H1 (cell line): ENCODE measurements around the gene SEPTIN7. TPM values are rescaled to one million over a fixed set of nuclear protein-coding genes. Genes with fewer than 3 reads are reported as not detected.

Experiments
- CTCF ChIA-PET: fragments of 300-600 bp; sonication (Branson Sonifier 250); formaldehyde crosslinking; loops from one replicate; lab custom pipeline; 2021; ENCODE audit not compliant: partially characterized antibody; lab: Charles Lee
- POLR2A ChIA-PET: fragments of 300-600 bp; sonication (Branson Sonifier 250); formaldehyde crosslinking; loops from one replicate; lab custom pipeline; 2021; ENCODE audit warnings: inconsistent platforms; ENCODE audit not compliant: partially characterized antibody; lab: Charles Lee
- DNase-seq, 2 experiments: peaks; one replicate each; pipeline versions ENCODE4 v3.0.0 to v3.0.0-alpha.2; 2010 to 2022; ENCODE audit warnings: low spot score in 2 of 2, low read depth in 1 of 2, mixed read lengths in 1 of 2
- FAIRE-seq: peaks from 2 replicates; lab custom pipeline; 2011; peaks lifted over from hg19 to GRCh38; lab: Jason Lieb, UNC
- H2AFZ ChIP-seq: 2 replicates; pipeline ENCODE4 v1.8.1; 2012; ENCODE audit warnings: low read length, inconsistent platforms
- H2AK5ac ChIP-seq: 2 replicates; pipeline ENCODE4 v1.6.1; 2013; ENCODE audit warnings: low read depth, low read length
- H2BK120ac ChIP-seq: replicated peaks from 2 replicates; pipeline ENCODE3; 2013; ENCODE audit warnings: low read depth, low read length, inconsistent platforms
- H2BK12ac ChIP-seq: 2 replicates; pipeline ENCODE4 v1.6.1; 2013; ENCODE audit warnings: low read depth, low read length
- H2BK15ac ChIP-seq: 2 replicates; pipeline ENCODE4 v1.6.1; 2013; ENCODE audit warnings: low read length
- H2BK20ac ChIP-seq: 2 replicates; pipeline ENCODE4 v1.6.1; 2013; ENCODE audit warnings: low read length
- H2BK5ac ChIP-seq: 2 replicates; pipeline ENCODE4 v1.6.1; 2013; ENCODE audit warnings: low read depth, low read length
- H3K14ac ChIP-seq: 2 replicates; pipeline ENCODE4 v1.6.1; 2013; ENCODE audit warnings: inconsistent platforms; ENCODE audit not compliant: insufficient read length
- H3K18ac ChIP-seq: 2 replicates; pipeline ENCODE4 v1.6.1; 2013; ENCODE audit warnings: low read length; ENCODE audit errors: extremely low read depth
- H3K23ac ChIP-seq: 2 replicates; pipeline ENCODE4 v1.6.1; 2013; ENCODE audit warnings: inconsistent platforms; ENCODE audit not compliant: insufficient read length
- H3K23me2 ChIP-seq: 2 replicates; pipeline ENCODE4 v1.6.1; 2013; ENCODE audit warnings: low read depth, low read length
- H3K27ac ChIP-seq: 2 replicates; pipeline ENCODE4 v1.6.1; 2011; ENCODE audit warnings: low read depth, low read length, inconsistent platforms
- H3K27me3 ChIP-seq, 4 experiments: replicated peaks in 1 of 4; 1 replicate in 1 of 4; 2 replicates in 3 of 4; pipeline versions ENCODE4 v1.6.1 to v1.8.1; 2011 to 2013; ENCODE audit warnings: low read length in 3 of 4, mild to moderate bottlenecking in 3 of 4, inconsistent platforms in 2 of 4, mixed read lengths in 2 of 4, moderate library complexity in 1 of 4; ENCODE audit not compliant: control insufficient read depth in 3 of 4, insufficient read depth in 3 of 4; ENCODE audit errors: extremely low read depth in 1 of 4
- H3K36me3 ChIP-seq, 4 experiments: 2 replicates each; pipeline versions ENCODE4 v1.6.1 to v1.8.1; 2011 to 2013; ENCODE audit warnings: mild to moderate bottlenecking in 4 of 4, low read length in 3 of 4, moderate library complexity in 2 of 4, control low read depth in 1 of 4, inconsistent platforms in 1 of 4; ENCODE audit not compliant: insufficient read depth in 4 of 4, control insufficient read depth in 2 of 4
- H3K4ac ChIP-seq: replicated peaks from 2 replicates; pipeline ENCODE3; 2013; ENCODE audit warnings: low read length, low read depth, mixed read lengths, inconsistent platforms; ENCODE audit not compliant: insufficient read length
- H3K4me1 ChIP-seq, 4 experiments: replicated peaks in 1 of 4; 1 replicate in 1 of 4; 2 replicates in 3 of 4; pipeline versions ENCODE4 v1.6.1 to v1.8.1; 2011 to 2013; ENCODE audit warnings: low read length in 3 of 4, inconsistent platforms in 2 of 4, mixed read lengths in 1 of 4; ENCODE audit not compliant: insufficient read depth in 4 of 4, control insufficient read depth in 3 of 4
- H3K4me2 ChIP-seq, 2 experiments: 2 replicates each; pipeline versions ENCODE4 v1.6.1 to v1.8.1; 2011 to 2013; ENCODE audit warnings: low read depth in 2 of 2, low read length in 2 of 2, control low read depth in 1 of 2, inconsistent platforms in 1 of 2, mild to moderate bottlenecking in 1 of 2; ENCODE audit not compliant: insufficient read depth in 1 of 2
- H3K4me3 ChIP-seq, 4 experiments: fragments of 200-600, 300-600 bp in 1 of 4; sonication (generic), shearing (Covaris generic), sonication (Bioruptor Twin) in 1 of 4; 2 replicates each; pipeline versions ENCODE4 v1.5.1 to v1.8.1; 2011 to 2016; ENCODE audit warnings: low read length in 4 of 4, low read depth in 3 of 4, control low read depth in 2 of 4, inconsistent platforms in 2 of 4, mild to moderate bottlenecking in 2 of 4, mixed read lengths in 1 of 4, moderate library complexity in 1 of 4; ENCODE audit not compliant: insufficient read depth in 2 of 4; ENCODE audit errors: extremely low read depth in 1 of 4
- H3K56ac ChIP-seq: replicated peaks from 2 replicates; pipeline ENCODE3; 2013; ENCODE audit warnings: low read depth, mild to moderate bottlenecking, mixed read lengths, low read length, inconsistent platforms; ENCODE audit not compliant: insufficient read length
- H3K79me1 ChIP-seq: 2 replicates; pipeline ENCODE4 v1.6.1; 2013; ENCODE audit warnings: low read depth, low read length, control low read depth
- H3K79me2 ChIP-seq, 2 experiments: 2 replicates each; pipeline versions ENCODE4 v1.6.1 to v1.8.1; 2012 to 2013; ENCODE audit warnings: low read length in 2 of 2, mild to moderate bottlenecking in 2 of 2, inconsistent platforms in 1 of 2; ENCODE audit not compliant: insufficient read depth in 2 of 2, control insufficient read depth in 1 of 2
- H3K9ac ChIP-seq, 4 experiments: replicated peaks in 1 of 4; 1 replicate in 1 of 4; 2 replicates in 3 of 4; pipeline versions ENCODE4 v1.6.1 to v1.8.1; 2011 to 2013; ENCODE audit warnings: low read depth in 3 of 4, low read length in 3 of 4, control low read depth in 2 of 4, mild to moderate bottlenecking in 2 of 4, moderate library complexity in 2 of 4, inconsistent platforms in 1 of 4; ENCODE audit errors: extremely low read depth in 1 of 4
- H3K9me3 ChIP-seq, 2 experiments: 2 replicates each; pipeline versions ENCODE4 v1.6.1 to v1.8.1; 2012 to 2013; ENCODE audit warnings: mild to moderate bottlenecking in 2 of 2, moderate library complexity in 2 of 2, control low read depth in 1 of 2, inconsistent platforms in 1 of 2, low read depth in 1 of 2, low read length in 1 of 2, mixed read lengths in 1 of 2; ENCODE audit not compliant: insufficient read depth in 2 of 2
- H4K20me1 ChIP-seq, 2 experiments: replicated peaks in 1 of 2; 2 replicates each; pipeline versions ENCODE3 to v1.8.1; 2011 to 2013; ENCODE audit warnings: inconsistent platforms in 2 of 2, low read length in 2 of 2, mild to moderate bottlenecking in 1 of 2; ENCODE audit not compliant: insufficient read depth in 2 of 2, control insufficient read depth in 1 of 2
- H4K5ac ChIP-seq: 2 replicates; pipeline ENCODE4 v1.6.1; 2013; ENCODE audit warnings: low read length, low read depth, mixed read lengths, inconsistent platforms; ENCODE audit not compliant: insufficient read length
- H4K8ac ChIP-seq: 2 replicates; pipeline ENCODE4 v1.8.0; 2013; ENCODE audit warnings: mild to moderate bottlenecking, moderate library complexity, low read length, inconsistent platforms; ENCODE audit not compliant: insufficient read depth; ENCODE audit errors: extremely low read depth
- H4K91ac ChIP-seq: replicated peaks from 2 replicates; pipeline ENCODE3; 2013; ENCODE audit warnings: low read length, mixed read lengths, inconsistent platforms; ENCODE audit not compliant: insufficient read length
- CEBPB ChIP-seq: IDR thresholded peaks from 2 replicates; pipeline ENCODE4 v1.6.1; 2012; ENCODE audit warnings: low read depth, low read length
- NRF1 ChIP-seq: IDR thresholded peaks from 2 replicates; pipeline ENCODE4 v1.6.1; 2011; ENCODE audit warnings: mild to moderate bottlenecking, low read depth, low read length, improper control_type of control experiment
- SP1 ChIP-seq: IDR thresholded peaks from 2 replicates; pipeline ENCODE4 v1.6.1; 2011; ENCODE audit warnings: low read depth, low read length
- SP2 ChIP-seq: IDR thresholded peaks from 2 replicates; pipeline ENCODE4 v1.6.1; 2012; ENCODE audit warnings: mild to moderate bottlenecking, low read length, inconsistent platforms
- WGBS, 2 experiments: shearing (Covaris generic) in 1 of 2; methylation state at CpG; one replicate each; pipeline versions ENCODE4 v1.1.6 to v1.1.7; 2013 to 2015; ENCODE audit warnings: low lambda C conversion rate in 2 of 2, mixed read lengths in 2 of 2, inconsistent platforms in 1 of 2, low coverage in 1 of 2, missing lambda C conversion rate in 1 of 2; ENCODE audit not compliant: insufficient replicate concordance in 2 of 2, insufficient coverage in 1 of 2, insufficient read length in 1 of 2; ENCODE audit errors: extremely low coverage in 1 of 2, missing lambda C conversion rate in 1 of 2; 5-methylcytosine and 5-hydroxymethylcytosine counted together
- polyA plus RNA-seq, 7 experiments: library from polyadenylated mRNA; depleted of rRNA in 3 of 7; stranded (reverse) in 5 of 7; unstranded in 2 of 7; fragments of >200 nt in 5 of 7; fragments of 200-250 nt in 2 of 7; gene quantifications; 1 replicate in 5 of 7; 2 replicates in 1 of 7; 4 replicates in 1 of 7; pipeline versions ENCODE4 v1.2.1 to v1.2.3, GENCODE V29; 2011 to 2013; ENCODE audit warnings: missing spikeins in 2 of 7, mixed read lengths in 2 of 7
- total RNA-seq: library from RNA; stranded (reverse); fragmentation: NEBNext Ultra II Directional; extraction: Animal tissue kit (Norgen Biotek cat#: 25700); gene quantifications from 2 replicates; pipeline ENCODE4 v1.2.1, GENCODE V29; 2021

The SEPTIN7 gene
- total and polyA plus RNA-seq, 2 of the 8 experiments (the other 6 are each of a cell fraction or from before 2014, with no cell fraction given), result 85.3 to 183 TPM

DNA sequence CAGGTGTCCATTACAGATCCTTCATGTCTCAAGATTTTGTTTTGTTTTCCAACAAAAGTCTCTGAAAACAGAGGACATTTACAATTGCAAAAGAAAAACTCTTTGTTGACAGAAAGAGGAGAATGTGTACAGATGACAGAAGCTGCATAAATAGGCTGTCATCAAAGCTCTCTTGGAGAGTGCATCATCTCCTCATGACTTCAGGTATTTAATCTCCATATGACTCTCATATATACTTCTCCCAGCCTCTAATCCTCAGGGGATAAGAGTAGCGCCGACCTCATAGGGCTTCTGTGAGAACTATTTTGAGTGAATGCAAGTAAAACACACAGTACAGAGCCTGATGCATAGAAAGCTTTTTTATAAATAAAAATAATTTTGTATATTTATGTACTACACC lies 48.1 kb upstream of the SEPTIN7 start:
- Histone ChIP-seq H4K20me1 (no peaks in the 10 kb centered on the region), H4K91ac (no peak overlapping the region), H4K5ac (no peak overlapping the region), H3K56ac (no peak overlapping the region), H3K27me3 (no peaks in the 10 kb centered on the region), H2BK12ac (no peak overlapping the region), H3K14ac (no peak overlapping the region), H3K36me3 (no peaks in the 10 kb centered on the region), H3K23ac (no peak overlapping the region), H3K18ac (no peak overlapping the region), H3K79me2 (no peaks in the 10 kb centered on the region), H3K4me2 (no peak overlapping the region), H2AFZ (no peak overlapping the region), H3K4ac (no peak overlapping the region), H3K79me1 (no peaks in the 10 kb centered on the region), H2BK15ac (no peak overlapping the region), H3K9me3 (no peaks in the 10 kb centered on the region), H3K4me1 (peaks cover 0 to 4% (median under 1%) of the 10 kb centered on the region in 4 experiments; a peak in 2 of 7 replicates), H2BK5ac (no peak overlapping the region), H4K8ac (no peak overlapping the region), H2BK20ac (no peak overlapping the region), H3K4me3 (no peak overlapping the region), H2BK120ac (no peak overlapping the region), H3K9ac (no peak overlapping the region), H2AK5ac (no peak overlapping the region), H3K27ac (no peak overlapping the region), H3K23me2 (no peaks in the 10 kb centered on the region; the same call in 1 of the 2 replicates)
- 83% methylated on average over 2 of the region's 2 CpGs; no CpG with 5 or more reads in 1 of the 2 experiments for WGBS, 2 experiments
- POLR2A ChIA-PET, result no interaction called here
- CTCF ChIA-PET, result interaction anchor here (1.0 kb wide), 1 partner anchor 8 kb away, joined by 3 read pairs; no protein-coding TSS in a partner anchor
- TF ChIP-seq CEBPB, result no peak
- TF ChIP-seq SP2, result no peak
- no peak for TF ChIP-seq SP1
- no peak for TF ChIP-seq NRF1
- DNase-seq (no peak), FAIRE-seq (no peak)
